ENCODE data around the gene POLR2E. TPM values are rescaled to one million over a fixed set of nuclear protein-coding genes. Genes with fewer than 3 reads are reported as not detected.
A peak's percentile ranks its signal among the peaks of the same experiment; 100 is the strongest.

The POLR2E gene
- total and polyA plus RNA-seq, 10 of the 15 experiments (the other 5 are each of a cell fraction or from before 2014, with no cell fraction given), result 4.0 to 487 (median 200) TPM

DNA sequence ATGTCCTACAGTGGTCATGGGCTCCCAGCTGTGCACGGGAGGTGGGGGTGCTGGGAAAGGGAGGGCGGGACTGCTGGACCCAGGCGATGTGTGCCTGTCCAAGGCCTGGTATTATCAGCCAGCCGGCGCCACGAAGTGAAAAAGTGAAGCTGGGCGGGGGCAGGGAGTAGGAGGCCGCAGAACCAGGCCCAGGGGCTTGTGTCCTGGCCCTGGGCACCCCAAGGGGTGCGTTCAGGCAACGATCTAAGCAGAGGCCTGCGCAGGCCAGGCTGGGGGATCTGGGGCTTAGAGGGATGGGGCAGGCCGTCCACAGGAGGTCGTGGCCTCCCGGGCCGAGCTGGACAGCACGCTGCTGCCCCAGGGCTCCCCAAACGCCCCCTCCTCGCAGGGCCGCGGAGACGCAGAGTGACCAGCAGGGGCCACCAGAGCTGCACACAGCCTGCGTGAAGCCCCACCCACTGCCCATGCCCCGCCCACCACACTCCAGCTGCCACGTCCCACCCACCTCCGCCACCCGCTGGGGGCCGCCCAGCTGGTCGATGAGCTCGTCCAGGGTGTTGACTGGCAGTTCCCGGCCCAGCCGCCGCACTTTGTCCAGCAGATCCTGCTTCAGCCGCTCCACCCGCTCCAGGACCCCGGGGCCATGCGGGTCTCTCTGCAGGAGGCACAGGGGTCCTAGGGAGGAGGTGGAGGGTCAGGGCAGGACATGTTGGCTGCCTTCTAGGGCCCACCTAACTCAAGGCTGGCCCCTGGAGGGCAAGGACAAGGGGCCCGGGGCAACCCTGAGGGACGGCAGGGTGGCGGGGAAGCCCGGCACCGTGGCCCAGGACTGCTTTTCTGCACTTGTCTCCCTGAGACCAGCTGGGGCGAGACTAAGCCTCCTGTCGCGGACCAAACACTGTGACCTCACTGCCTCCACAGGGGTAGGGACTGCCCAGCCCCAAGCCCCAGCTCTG lies 18.1 kb upstream of the POLR2E start (continued):
- TF ChIP-seq MAX (IDR thresholded peaks at IDR 0.05; ENCODE audit: low read depth, low read length) (peak; percentile 21; the same call in 1 of the 2 replicates), ZNF622 (IDR thresholded peaks at IDR 0.05) (no peak), MLLT1 (IDR thresholded peaks at IDR 0.05) (no peak), SP1 (IDR thresholded peaks at IDR 0.05; ENCODE audit: low read depth, low read length) (peak; percentile 72), POLR2A (IDR thresholded peaks at IDR 0.05; ENCODE audit: low read depth, low read length) (peak; percentile 61), NFIC (IDR thresholded peaks at IDR 0.05; ENCODE audit: low read depth, low read length) (no peak), HDGF (IDR thresholded peaks at IDR 0.05) (peak; percentile 28; the same call in 1 of the 2 replicates), ZNF217 (IDR thresholded peaks at IDR 0.05) (no peak), CBX3 (IDR thresholded peaks at IDR 0.05; ENCODE audit: borderline replicate concordance, low read depth) (no peak)
- TF ChIP-seq, protein P1, sequence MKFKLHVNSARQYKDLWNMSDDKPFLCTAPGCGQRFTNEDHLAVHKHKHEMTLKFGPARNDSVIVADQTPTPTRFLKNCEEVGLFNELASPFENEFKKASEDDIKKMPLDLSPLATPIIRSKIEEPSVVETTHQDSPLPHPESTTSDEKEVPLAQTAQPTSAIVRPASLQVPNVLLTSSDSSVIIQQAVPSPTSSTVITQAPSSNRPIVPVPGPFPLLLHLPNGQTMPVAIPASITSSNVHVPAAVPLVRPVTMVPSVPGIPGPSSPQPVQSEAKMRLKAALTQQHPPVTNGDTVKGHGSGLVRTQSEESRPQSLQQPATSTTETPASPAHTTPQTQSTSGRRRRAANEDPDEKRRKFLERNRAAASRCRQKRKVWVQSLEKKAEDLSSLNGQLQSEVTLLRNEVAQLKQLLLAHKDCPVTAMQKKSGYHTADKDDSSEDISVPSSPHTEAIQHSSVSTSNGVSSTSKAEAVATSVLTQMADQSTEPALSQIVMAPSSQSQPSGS (IDR thresholded peaks at IDR 0.05; ENCODE audit: low read length), result no peak
- TF ChIP-seq, protein P2, sequence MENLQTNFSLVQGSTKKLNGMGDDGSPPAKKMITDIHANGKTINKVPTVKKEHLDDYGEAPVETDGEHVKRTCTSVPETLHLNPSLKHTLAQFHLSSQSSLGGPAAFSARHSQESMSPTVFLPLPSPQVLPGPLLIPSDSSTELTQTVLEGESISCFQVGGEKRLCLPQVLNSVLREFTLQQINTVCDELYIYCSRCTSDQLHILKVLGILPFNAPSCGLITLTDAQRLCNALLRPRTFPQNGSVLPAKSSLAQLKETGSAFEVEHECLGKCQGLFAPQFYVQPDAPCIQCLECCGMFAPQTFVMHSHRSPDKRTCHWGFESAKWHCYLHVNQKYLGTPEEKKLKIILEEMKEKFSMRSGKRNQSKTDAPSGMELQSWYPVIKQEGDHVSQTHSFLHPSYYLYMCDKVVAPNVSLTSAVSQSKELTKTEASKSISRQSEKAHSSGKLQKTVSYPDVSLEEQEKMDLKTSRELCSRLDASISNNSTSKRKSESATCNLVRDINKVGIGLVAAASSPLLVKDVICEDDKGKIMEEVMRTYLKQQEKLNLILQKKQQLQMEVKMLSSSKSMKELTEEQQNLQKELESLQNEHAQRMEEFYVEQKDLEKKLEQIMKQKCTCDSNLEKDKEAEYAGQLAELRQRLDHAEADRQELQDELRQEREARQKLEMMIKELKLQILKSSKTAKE (IDR thresholded peaks at IDR 0.05; ENCODE audit: low read depth, poor library complexity, severe bottlenecking), result no peak
- TF ChIP-seq, protein P3, sequence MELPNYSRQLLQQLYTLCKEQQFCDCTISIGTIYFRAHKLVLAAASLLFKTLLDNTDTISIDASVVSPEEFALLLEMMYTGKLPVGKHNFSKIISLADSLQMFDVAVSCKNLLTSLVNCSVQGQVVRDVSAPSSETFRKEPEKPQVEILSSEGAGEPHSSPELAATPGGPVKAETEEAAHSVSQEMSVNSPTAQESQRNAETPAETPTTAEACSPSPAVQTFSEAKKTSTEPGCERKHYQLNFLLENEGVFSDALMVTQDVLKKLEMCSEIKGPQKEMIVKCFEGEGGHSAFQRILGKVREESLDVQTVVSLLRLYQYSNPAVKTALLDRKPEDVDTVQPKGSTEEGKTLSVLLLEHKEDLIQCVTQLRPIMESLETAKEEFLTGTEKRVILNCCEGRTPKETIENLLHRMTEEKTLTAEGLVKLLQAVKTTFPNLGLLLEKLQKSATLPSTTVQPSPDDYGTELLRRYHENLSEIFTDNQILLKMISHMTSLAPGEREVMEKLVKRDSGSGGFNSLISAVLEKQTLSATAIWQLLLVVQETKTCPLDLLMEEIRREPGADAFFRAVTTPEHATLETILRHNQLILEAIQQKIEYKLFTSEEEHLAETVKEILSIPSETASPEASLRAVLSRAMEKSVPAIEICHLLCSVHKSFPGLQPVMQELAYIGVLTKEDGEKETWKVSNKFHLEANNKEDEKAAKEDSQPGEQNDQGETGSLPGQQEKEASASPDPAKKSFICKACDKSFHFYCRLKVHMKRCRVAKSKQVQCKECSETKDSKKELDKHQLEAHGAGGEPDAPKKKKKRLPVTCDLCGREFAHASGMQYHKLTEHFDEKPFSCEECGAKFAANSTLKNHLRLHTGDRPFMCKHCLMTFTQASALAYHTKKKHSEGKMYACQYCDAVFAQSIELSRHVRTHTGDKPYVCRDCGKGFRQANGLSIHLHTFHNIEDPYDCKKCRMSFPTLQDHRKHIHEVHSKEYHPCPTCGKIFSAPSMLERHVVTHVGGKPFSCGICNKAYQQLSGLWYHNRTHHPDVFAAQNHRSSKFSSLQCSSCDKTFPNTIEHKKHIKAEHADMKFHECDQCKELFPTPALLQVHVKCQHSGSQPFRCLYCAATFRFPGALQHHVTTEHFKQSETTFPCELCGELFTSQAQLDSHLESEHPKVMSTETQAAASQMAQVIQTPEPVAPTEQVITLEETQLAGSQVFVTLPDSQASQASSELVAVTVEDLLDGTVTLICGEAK (IDR thresholded peaks at IDR 0.05; ENCODE audit: borderline replicate concordance), result no peak

Data from GM12878 (cell line).